MM.1S (cell line): ENCODE results near the gene ACKR1.

Experiments used
- DNase-seq: peaks from one replicate; pipeline ENCODE4 v3.0.0-alpha.2; 2015
- H2AFZ ChIP-seq: fragments of 300-600 bp; sonication (generic); 2 replicates; pipeline ENCODE4 v1.6.0; 2016; ENCODE audit warnings: antibody characterized with exemption, low read length
- H3F3A ChIP-seq: fragments of 300-600 bp; sonication (generic); 2 replicates; pipeline ENCODE4 v1.6.1; 2016; ENCODE audit warnings: mild to moderate bottlenecking, antibody characterized with exemption, low read length, moderate library complexity, mixed read lengths; ENCODE audit not compliant: insufficient read depth
- H3K27ac ChIP-seq: fragments of 300-600 bp; sonication (generic); 2 replicates; pipeline ENCODE4 v1.5.1; 2016; ENCODE audit warnings: mild to moderate bottlenecking, low read length
- H3K27me3 ChIP-seq: fragments of 300-600 bp; sonication (generic); replicated peaks from 2 replicates; pipeline ENCODE4 v1.6.0; 2016; ENCODE audit warnings: low read length; ENCODE audit not compliant: insufficient read depth
- H3K36me3 ChIP-seq: fragments of 300-600 bp; sonication (generic); replicated peaks from 2 replicates; pipeline ENCODE4 v1.6.1; 2016; ENCODE audit warnings: mild to moderate bottlenecking, low read length, mixed read lengths; ENCODE audit not compliant: insufficient read depth
- H3K4me1 ChIP-seq: fragments of 300-600 bp; sonication (generic); 2 replicates; pipeline ENCODE4 v1.6.1; 2016; ENCODE audit warnings: low read length, mixed read lengths
- H3K4me2 ChIP-seq: fragments of 300-600 bp; sonication (generic); 2 replicates; pipeline ENCODE4 v1.6.0; 2016; ENCODE audit warnings: low read depth, low read length
- H3K4me3 ChIP-seq: fragments of 300-600 bp; sonication (generic); 2 replicates; pipeline ENCODE4 v1.5.1; 2016; ENCODE audit warnings: low read length, mixed read lengths
- H3K79me2 ChIP-seq: fragments of 300-600 bp; sonication (generic); 2 replicates; pipeline ENCODE4 v1.6.1; 2016; ENCODE audit warnings: mixed run types, low read length, mixed read lengths
- H3K9ac ChIP-seq: fragments of 300-600 bp; sonication (generic); 2 replicates; pipeline ENCODE4 v1.6.1; 2016; ENCODE audit warnings: low read length, mixed read lengths
- H3K9me2 ChIP-seq: fragments of 300-600 bp; sonication (generic); replicated peaks from 2 replicates; pipeline ENCODE4 v1.6.1; 2016; ENCODE audit warnings: mild to moderate bottlenecking, low read length, mixed read lengths; ENCODE audit not compliant: insufficient read depth
- H3K9me3 ChIP-seq: fragments of 300-600 bp; sonication (generic); replicated peaks from 2 replicates; pipeline ENCODE4 v1.6.1; 2016; ENCODE audit warnings: mild to moderate bottlenecking, low read length, mixed read lengths; ENCODE audit not compliant: insufficient read depth
- H4K20me1 ChIP-seq: fragments of 300-600 bp; sonication (generic); 2 replicates; pipeline ENCODE4 v1.6.1; 2016; ENCODE audit warnings: mild to moderate bottlenecking, low read length, moderate library complexity, mixed read lengths; ENCODE audit not compliant: insufficient read depth
- EZH2 ChIP-seq: fragments of 300-600 bp; sonication (generic); optimal IDR thresholded peaks from 2 replicates; pipeline ENCODE3; 2017; ENCODE audit warnings: low read depth, mild to moderate bottlenecking, antibody characterized with exemption, low read length, mixed read lengths
- EZH2phosphoT487 ChIP-seq: fragments of 300-600 bp; sonication (generic); IDR thresholded peaks from 2 replicates; pipeline ENCODE4 v1.6.1; 2018; ENCODE audit warnings: antibody characterized with exemption, low read length
- TF ChIP-seq, protein P1 (sequence below): fragments of 300-600 bp; sonication (generic); IDR thresholded peaks from 2 replicates; pipeline ENCODE4 v1.5.1; 2016; ENCODE audit warnings: antibody characterized with exemption, low read length, mixed read lengths

The ACKR1 gene

DNA sequence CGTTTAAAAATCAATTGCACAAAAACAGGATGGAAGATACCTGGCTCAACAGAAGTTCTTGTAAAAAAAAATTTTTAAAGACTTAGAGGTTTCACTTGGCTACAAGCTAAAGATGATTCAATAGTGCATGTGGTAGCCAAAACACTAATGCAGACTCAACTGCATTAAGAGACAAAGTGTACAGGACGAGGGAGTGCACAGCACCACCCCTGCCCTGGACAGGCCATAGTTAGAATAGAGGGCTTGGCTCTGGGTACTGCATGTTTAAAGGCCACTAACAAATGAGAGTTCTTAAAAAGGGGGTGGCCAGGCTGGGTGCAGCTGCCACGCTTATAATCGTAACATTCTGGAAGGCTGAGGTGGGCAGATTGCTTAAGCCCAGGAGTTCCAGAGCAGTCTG, 7.9 kb downstream of the ACKR1 start:
- Histone ChIP-seq H3K9me2 (no peaks in the 10 kb centered on the region), H3K4me3 (no peak overlapping the region), H4K20me1 (no peaks in the 10 kb centered on the region), H3K79me2 (no peaks in the 10 kb centered on the region), H3K4me1 (no peaks in the 10 kb centered on the region), H3K9me3 (no peaks in the 10 kb centered on the region), H3F3A (no peaks in the 10 kb centered on the region), H3K4me2 (no peak overlapping the region), H3K27me3 (peaks cover 17% of the 10 kb centered on the region), H2AFZ (no peak overlapping the region), H3K36me3 (no peaks in the 10 kb centered on the region), H3K9ac (no peak overlapping the region), H3K27ac (no peak overlapping the region)
- DNase-seq: no peak
- TF ChIP-seq EZH2phosphoT487 (no peak), EZH2 (no peak)
- TF ChIP-seq, protein P1, sequence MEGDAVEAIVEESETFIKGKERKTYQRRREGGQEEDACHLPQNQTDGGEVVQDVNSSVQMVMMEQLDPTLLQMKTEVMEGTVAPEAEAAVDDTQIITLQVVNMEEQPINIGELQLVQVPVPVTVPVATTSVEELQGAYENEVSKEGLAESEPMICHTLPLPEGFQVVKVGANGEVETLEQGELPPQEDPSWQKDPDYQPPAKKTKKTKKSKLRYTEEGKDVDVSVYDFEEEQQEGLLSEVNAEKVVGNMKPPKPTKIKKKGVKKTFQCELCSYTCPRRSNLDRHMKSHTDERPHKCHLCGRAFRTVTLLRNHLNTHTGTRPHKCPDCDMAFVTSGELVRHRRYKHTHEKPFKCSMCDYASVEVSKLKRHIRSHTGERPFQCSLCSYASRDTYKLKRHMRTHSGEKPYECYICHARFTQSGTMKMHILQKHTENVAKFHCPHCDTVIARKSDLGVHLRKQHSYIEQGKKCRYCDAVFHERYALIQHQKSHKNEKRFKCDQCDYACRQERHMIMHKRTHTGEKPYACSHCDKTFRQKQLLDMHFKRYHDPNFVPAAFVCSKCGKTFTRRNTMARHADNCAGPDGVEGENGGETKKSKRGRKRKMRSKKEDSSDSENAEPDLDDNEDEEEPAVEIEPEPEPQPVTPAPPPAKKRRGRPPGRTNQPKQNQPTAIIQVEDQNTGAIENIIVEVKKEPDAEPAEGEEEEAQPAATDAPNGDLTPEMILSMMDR: no peak

DNA sequence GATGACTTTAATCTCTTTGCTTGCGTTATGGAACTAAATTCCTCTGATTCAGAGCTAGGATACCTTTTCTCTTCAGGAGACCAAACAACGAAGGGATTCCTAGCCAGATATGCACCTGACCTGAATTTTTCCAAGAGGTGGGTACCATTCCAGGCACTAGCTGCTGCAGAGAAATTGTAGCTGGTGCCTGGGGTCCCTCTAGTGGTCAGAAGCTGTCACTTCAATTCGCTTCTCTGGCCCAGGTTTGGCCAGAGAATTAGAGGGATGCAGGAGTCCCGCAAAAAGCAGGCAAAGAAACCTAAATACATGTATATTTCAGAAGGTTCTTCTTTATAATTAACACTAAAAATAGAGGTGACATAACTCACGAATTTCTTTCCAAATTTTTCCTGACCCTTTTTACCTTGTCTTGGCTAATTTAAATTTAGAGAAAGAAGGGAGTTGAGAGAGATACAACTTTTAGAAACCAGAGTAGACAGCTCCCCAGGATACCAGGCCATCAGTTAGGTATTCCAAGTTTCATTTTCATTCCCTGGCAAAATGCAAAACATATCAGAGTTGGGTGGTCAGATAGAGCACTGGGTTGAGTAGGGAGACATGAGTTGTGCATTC, 9.6 kb downstream of the ACKR1 start:
- Histone ChIP-seq H3K36me3 (no peaks in the 10 kb centered on the region), H3K4me1 (no peaks in the 10 kb centered on the region), H3F3A (no peaks in the 10 kb centered on the region), H3K9me2 (no peaks in the 10 kb centered on the region), H3K4me2 (no peak overlapping the region), H2AFZ (no peak overlapping the region), H4K20me1 (no peaks in the 10 kb centered on the region), H3K9ac (no peak overlapping the region), H3K79me2 (no peaks in the 10 kb centered on the region), H3K27me3 (peaks cover under 1% of the 10 kb centered on the region; the same call in 1 of the 2 replicates), H3K27ac (no peak overlapping the region), H3K9me3 (no peaks in the 10 kb centered on the region), H3K4me3 (no peak overlapping the region)
- DNase-seq: peak; percentile 58
- TF ChIP-seq EZH2phosphoT487 (no peak), EZH2 (no peak)
- TF ChIP-seq, protein P1: peak; percentile 98

DNA sequence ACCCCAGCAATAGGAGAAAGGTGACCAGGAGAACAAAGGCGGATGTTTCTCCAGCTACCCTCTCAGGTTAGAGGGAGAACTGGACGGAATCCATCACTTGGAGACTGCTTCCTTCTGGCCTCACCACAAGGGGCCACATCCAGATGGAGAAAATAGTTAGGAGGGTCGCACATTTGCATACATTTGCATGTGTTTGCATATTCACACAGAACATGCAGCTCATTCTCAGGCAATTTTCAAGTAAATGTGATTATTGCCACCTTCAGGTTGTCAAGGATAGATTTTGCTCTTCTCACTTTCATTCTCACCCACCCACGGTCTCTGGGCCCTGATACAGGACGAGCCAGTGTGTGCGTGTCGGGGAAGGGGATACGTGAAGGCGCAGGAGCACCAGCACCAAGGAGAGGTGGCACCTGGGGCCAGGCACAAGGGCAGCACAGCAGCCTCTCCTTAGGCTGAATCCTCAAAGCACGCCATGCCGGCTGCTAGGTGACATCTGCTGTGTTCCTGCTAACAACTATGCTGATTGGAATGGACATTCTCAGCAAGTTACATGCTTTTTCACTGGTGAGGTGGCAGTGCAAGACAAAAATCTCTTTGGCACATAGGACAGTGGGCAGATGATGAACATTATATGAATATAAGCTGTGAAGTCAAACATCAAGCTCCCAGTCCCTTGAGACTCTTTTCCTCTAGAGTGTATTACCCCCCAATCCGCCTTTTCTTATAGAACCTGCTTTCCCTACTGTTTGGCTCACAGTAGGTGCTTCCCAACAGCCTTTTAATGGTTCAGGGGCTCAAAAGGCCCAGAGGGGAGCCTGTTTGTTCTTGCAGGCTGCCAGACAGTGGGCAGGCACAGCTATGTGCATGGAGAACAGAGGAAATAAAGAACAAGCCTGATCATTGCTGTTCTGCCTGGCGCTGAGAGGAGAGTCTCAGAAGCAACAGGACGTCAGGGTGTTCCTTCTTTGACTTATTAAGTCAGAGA, 14.3 kb downstream of the ACKR1 start:
- H3K4me2 ChIP-seq: no peak overlapping the region
- H3K79me2 ChIP-seq: no peaks in the 10 kb centered on the region
- no peak for DNase-seq
- H3K9me3 ChIP-seq: no peaks in the 10 kb centered on the region
- no peaks in the 10 kb centered on the region for H3K9me2 ChIP-seq
- no peak overlapping the region for H3K4me3 ChIP-seq
- no peaks in the 10 kb centered on the region for H3K27me3 ChIP-seq
- H3F3A ChIP-seq: no peaks in the 10 kb centered on the region
- no peak overlapping the region for H2AFZ ChIP-seq
- H3K4me1 ChIP-seq: no peaks in the 10 kb centered on the region
- no peaks in the 10 kb centered on the region for H4K20me1 ChIP-seq
- no peak overlapping the region for H3K9ac ChIP-seq
- TF ChIP-seq EZH2 (no peak), EZH2phosphoT487 (no peak)
- TF ChIP-seq, protein P1: no peak
- no peaks in the 10 kb centered on the region for H3K36me3 ChIP-seq
- no peak overlapping the region for H3K27ac ChIP-seq
